GM12878 (cell line): ENCODE results near the gene AKR1B1.

ENCODE experiments used
- EZH2 ChIP-seq: IDR thresholded peaks from 2 replicates; pipeline ENCODE4 v1.6.1; 2012; ENCODE audit warnings: low read depth, mild to moderate bottlenecking, control low read depth, inconsistent platforms, low read length, borderline replicate concordance; ENCODE audit not compliant: control insufficient read depth
- NBN ChIP-seq: fragments of 450-650 bp; IDR thresholded peaks from 2 replicates; pipeline ENCODE4 v1.6.1; 2016
- NR2C1 ChIP-seq: fragments of 450-650 bp; IDR thresholded peaks from 2 replicates; pipeline ENCODE4 v1.6.1; 2017; ENCODE audit warnings: antibody characterized with exemption, mild to moderate bottlenecking, moderate library complexity
- TF ChIP-seq, protein P1 (sequence below), 3 experiments: IDR thresholded peaks in 2 of 3; conservative IDR thresholded peaks in 1 of 3; 2 replicates each; pipeline ENCODE4 v1.5.1; 2011; ENCODE audit warnings: low read depth in 3 of 3, low read length in 3 of 3, mild to moderate bottlenecking in 3 of 3, control low read depth in 2 of 3, moderate library complexity in 2 of 3, inconsistent platforms in 1 of 3, mixed read lengths in 1 of 3; ENCODE audit not compliant: control insufficient read depth in 2 of 3, insufficient read depth in 1 of 3; ENCODE audit errors: extremely low read depth in 1 of 3
- TF ChIP-seq, protein P2 (sequence below): fragments of 450-650 bp; formaldehyde crosslinking; IDR thresholded peaks from 2 replicates; pipeline ENCODE4 v1.4.0; 2020; ENCODE audit warnings: mild to moderate bottlenecking, moderate library complexity
- TF ChIP-seq, protein P3 (sequence below): IDR thresholded peaks from 2 replicates; pipeline ENCODE4 v1.6.1; 2012; ENCODE audit warnings: mild to moderate bottlenecking, low read depth, low read length
- TF ChIP-seq, protein P4 (sequence below): fragments of 450-650 bp; IDR thresholded peaks from 2 replicates; pipeline ENCODE4 v1.6.1; 2017; ENCODE audit warnings: antibody characterized with exemption, mild to moderate bottlenecking, moderate library complexity

DNA sequence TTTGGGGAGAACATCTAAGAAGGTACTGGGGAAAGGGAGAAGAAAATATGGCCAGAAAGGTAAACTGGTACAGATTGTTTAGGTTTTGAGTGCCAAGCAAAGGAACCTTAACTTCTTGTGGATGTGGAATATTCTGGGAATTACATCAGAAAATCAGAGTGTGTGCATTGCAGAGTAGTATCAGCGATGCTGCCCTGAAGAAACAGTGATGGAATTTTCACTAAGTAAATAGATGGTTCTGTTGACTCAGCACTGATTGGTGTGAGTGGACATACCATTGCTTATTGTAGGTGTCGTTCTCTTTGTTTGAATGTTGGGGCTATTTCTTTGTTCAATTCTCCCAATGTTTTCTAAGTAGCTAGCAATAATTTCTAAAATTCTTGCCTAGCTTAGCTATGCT, 24.4 kb upstream of the AKR1B1 start:
- no peak for TF ChIP-seq EZH2
- TF ChIP-seq, protein P1, sequence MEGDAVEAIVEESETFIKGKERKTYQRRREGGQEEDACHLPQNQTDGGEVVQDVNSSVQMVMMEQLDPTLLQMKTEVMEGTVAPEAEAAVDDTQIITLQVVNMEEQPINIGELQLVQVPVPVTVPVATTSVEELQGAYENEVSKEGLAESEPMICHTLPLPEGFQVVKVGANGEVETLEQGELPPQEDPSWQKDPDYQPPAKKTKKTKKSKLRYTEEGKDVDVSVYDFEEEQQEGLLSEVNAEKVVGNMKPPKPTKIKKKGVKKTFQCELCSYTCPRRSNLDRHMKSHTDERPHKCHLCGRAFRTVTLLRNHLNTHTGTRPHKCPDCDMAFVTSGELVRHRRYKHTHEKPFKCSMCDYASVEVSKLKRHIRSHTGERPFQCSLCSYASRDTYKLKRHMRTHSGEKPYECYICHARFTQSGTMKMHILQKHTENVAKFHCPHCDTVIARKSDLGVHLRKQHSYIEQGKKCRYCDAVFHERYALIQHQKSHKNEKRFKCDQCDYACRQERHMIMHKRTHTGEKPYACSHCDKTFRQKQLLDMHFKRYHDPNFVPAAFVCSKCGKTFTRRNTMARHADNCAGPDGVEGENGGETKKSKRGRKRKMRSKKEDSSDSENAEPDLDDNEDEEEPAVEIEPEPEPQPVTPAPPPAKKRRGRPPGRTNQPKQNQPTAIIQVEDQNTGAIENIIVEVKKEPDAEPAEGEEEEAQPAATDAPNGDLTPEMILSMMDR (IDR thresholded peaks at IDR 0.05 in 2 of 3, conservative IDR thresholded peaks at IDR 0.05 in 1 of 3; ENCODE audit: control insufficient read depth in 2 of 3, extremely low read depth in 1 of 3, insufficient read depth in 1 of 3, low read depth in 3 of 3, low read length in 3 of 3), result no peak
- no peak for TF ChIP-seq NR2C1
- TF ChIP-seq, protein P2, sequence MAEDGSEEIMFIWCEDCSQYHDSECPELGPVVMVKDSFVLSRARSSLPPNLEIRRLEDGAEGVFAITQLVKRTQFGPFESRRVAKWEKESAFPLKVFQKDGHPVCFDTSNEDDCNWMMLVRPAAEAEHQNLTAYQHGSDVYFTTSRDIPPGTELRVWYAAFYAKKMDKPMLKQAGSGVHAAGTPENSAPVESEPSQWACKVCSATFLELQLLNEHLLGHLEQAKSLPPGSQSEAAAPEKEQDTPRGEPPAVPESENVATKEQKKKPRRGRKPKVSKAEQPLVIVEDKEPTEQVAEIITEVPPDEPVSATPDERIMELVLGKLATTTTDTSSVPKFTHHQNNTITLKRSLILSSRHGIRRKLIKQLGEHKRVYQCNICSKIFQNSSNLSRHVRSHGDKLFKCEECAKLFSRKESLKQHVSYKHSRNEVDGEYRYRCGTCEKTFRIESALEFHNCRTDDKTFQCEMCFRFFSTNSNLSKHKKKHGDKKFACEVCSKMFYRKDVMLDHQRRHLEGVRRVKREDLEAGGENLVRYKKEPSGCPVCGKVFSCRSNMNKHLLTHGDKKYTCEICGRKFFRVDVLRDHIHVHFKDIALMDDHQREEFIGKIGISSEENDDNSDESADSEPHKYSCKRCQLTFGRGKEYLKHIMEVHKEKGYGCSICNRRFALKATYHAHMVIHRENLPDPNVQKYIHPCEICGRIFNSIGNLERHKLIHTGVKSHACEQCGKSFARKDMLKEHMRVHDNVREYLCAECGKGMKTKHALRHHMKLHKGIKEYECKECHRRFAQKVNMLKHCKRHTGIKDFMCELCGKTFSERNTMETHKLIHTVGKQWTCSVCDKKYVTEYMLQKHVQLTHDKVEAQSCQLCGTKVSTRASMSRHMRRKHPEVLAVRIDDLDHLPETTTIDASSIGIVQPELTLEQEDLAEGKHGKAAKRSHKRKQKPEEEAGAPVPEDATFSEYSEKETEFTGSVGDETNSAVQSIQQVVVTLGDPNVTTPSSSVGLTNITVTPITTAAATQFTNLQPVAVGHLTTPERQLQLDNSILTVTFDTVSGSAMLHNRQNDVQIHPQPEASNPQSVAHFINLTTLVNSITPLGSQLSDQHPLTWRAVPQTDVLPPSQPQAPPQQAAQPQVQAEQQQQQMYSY (CRISPR knock-in tag), result no peak
- TF ChIP-seq, protein P3, sequence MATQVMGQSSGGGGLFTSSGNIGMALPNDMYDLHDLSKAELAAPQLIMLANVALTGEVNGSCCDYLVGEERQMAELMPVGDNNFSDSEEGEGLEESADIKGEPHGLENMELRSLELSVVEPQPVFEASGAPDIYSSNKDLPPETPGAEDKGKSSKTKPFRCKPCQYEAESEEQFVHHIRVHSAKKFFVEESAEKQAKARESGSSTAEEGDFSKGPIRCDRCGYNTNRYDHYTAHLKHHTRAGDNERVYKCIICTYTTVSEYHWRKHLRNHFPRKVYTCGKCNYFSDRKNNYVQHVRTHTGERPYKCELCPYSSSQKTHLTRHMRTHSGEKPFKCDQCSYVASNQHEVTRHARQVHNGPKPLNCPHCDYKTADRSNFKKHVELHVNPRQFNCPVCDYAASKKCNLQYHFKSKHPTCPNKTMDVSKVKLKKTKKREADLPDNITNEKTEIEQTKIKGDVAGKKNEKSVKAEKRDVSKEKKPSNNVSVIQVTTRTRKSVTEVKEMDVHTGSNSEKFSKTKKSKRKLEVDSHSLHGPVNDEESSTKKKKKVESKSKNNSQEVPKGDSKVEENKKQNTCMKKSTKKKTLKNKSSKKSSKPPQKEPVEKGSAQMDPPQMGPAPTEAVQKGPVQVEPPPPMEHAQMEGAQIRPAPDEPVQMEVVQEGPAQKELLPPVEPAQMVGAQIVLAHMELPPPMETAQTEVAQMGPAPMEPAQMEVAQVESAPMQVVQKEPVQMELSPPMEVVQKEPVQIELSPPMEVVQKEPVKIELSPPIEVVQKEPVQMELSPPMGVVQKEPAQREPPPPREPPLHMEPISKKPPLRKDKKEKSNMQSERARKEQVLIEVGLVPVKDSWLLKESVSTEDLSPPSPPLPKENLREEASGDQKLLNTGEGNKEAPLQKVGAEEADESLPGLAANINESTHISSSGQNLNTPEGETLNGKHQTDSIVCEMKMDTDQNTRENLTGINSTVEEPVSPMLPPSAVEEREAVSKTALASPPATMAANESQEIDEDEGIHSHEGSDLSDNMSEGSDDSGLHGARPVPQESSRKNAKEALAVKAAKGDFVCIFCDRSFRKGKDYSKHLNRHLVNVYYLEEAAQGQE, result no peak
- TF ChIP-seq NBN, result no peak
- TF ChIP-seq, protein P4, sequence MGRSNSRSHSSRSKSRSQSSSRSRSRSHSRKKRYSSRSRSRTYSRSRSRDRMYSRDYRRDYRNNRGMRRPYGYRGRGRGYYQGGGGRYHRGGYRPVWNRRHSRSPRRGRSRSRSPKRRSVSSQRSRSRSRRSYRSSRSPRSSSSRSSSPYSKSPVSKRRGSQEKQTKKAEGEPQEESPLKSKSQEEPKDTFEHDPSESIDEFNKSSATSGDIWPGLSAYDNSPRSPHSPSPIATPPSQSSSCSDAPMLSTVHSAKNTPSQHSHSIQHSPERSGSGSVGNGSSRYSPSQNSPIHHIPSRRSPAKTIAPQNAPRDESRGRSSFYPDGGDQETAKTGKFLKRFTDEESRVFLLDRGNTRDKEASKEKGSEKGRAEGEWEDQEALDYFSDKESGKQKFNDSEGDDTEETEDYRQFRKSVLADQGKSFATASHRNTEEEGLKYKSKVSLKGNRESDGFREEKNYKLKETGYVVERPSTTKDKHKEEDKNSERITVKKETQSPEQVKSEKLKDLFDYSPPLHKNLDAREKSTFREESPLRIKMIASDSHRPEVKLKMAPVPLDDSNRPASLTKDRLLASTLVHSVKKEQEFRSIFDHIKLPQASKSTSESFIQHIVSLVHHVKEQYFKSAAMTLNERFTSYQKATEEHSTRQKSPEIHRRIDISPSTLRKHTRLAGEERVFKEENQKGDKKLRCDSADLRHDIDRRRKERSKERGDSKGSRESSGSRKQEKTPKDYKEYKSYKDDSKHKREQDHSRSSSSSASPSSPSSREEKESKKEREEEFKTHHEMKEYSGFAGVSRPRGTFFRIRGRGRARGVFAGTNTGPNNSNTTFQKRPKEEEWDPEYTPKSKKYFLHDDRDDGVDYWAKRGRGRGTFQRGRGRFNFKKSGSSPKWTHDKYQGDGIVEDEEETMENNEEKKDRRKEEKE, result no peak
